ENCODE measurements around the gene CTRL. TPM values are rescaled to one million over a fixed set of nuclear protein-coding genes. Genes with fewer than 3 reads are reported as not detected.
"Not testable (repeated sequence)": the region's sequence is repeated elsewhere in the genome, so short reads cannot be mapped to it uniquely, and the experiment has no call there.

CTRL gene
- total RNA-seq, 1 donor from 2014 or later = 1.4 TPM

DNA sequence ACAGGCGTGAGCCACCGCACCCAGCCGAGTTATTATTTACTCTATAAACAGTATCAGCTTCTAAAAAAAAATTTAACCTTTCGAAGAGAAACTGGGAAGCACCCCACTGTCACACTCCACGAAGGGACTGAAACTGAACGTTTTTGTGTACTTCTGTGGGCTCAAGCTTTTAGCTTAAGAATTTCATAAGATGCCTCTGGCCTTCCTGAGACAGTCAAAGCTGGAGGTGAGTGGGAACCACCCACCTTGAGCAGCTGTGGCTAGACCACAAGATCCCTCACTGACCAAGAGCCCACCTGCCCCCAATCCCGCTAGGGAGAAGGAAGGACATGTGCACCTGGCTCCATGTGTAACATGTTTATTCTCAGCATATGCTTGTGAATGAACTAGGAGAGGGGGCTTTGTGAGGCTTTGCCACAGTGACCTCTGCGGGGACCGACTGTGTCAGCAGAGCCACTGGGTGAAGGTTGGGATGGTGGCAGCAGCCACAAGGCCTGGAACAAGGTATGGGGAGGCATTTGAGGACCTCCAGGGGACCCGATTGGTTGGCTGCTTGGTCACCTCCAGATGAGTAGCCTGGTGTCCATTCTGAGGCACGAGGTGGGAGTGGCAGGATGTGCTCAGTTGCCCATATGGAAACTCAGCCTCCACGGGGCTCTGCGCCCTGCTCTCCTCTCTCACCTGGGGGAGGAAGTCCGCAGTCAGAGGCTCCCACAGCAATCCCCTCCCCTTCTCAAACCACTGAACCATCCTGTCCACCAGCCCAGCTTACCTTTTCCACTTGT lies 43.9 kb upstream of the CTRL start:
- no peak overlapping the region for H3K4me3 Mint-ChIP-seq

DNA sequence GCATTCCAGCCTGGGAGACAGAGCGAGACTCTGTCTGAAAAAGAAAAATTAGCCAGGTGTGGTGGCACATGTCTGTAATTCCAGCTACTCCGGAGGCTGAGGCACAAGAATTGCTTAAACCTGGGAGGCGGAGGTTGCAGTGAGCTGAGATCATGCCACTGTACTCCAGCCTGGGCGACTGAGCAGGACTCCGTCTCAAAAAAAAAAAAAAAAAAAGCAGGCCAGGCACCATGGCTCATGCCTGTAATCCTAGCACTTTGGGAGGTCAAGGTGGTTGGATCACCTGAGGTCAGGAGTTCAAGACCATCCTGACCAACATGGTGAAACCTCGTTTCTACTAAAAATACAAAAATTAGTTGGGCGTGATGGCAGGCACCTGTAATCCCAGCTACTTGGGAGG lies 40.6 kb upstream of the CTRL start:
- not testable (repeated sequence) for H3K4me3 Mint-ChIP-seq; H3K9me3 Mint-ChIP-seq; H3K27ac Mint-ChIP-seq; DNase-seq (ENCODE audit: extremely low spot score, unreplicated experiment); H3K4me1 Mint-ChIP-seq (ENCODE audit: unreplicated experiment); H3K36me3 Mint-ChIP-seq
- peaks cover 16% of the 10 kb centered on the region for H3K27me3 Mint-ChIP-seq

More for the DNA sequence above, 43.9 kb upstream of the CTRL start:
- no peak overlapping the region for H3K27ac Mint-ChIP-seq
- no peak for DNase-seq (ENCODE audit: extremely low spot score, unreplicated experiment)
- TF ChIP-seq, protein P1, sequence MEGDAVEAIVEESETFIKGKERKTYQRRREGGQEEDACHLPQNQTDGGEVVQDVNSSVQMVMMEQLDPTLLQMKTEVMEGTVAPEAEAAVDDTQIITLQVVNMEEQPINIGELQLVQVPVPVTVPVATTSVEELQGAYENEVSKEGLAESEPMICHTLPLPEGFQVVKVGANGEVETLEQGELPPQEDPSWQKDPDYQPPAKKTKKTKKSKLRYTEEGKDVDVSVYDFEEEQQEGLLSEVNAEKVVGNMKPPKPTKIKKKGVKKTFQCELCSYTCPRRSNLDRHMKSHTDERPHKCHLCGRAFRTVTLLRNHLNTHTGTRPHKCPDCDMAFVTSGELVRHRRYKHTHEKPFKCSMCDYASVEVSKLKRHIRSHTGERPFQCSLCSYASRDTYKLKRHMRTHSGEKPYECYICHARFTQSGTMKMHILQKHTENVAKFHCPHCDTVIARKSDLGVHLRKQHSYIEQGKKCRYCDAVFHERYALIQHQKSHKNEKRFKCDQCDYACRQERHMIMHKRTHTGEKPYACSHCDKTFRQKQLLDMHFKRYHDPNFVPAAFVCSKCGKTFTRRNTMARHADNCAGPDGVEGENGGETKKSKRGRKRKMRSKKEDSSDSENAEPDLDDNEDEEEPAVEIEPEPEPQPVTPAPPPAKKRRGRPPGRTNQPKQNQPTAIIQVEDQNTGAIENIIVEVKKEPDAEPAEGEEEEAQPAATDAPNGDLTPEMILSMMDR (conservative IDR thresholded peaks at IDR 0.05) = no peak
- H3K27me3 Mint-ChIP-seq = peaks cover 13% of the 10 kb centered on the region
- no peaks in the 10 kb centered on the region for H3K9me3 Mint-ChIP-seq
- H3K4me1 Mint-ChIP-seq (ENCODE audit: unreplicated experiment) = no peaks in the 10 kb centered on the region
- no peaks in the 10 kb centered on the region for H3K36me3 Mint-ChIP-seq

DNA sequence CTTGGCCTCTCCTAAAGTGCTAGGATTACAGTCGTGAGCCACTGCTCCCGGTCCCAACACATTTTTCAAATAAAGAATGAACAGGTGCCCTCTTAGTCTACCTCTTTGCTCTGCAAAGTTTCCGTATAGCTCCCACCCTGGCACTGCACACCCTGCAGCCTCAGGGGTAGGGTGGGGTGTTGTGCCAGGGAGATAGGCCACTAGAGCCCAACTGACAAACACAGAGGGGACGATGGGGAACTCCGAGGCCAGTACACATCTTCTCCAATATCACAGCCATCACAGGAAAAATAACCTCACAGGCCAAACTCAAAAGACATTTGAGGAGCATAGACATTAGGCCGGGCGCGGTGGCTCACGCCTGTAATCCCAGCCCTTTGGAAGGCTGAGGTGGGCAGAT lies 39.4 kb upstream of the CTRL start:
- Mint-ChIP-seq H3K4me1 (ENCODE audit: unreplicated experiment) (peaks cover 11% of the 10 kb centered on the region), H3K9me3 (no peaks in the 10 kb centered on the region), H3K36me3 (no peaks in the 10 kb centered on the region), H3K27me3 (peaks cover 16% of the 10 kb centered on the region), H3K4me3 (peak overlapping the region; percentile 65), H3K27ac (peak overlapping the region; percentile 55)
- DNase-seq (ENCODE audit: extremely low spot score, unreplicated experiment) = no peak
- TF ChIP-seq, protein P1 (conservative IDR thresholded peaks at IDR 0.05) = no peak

DNA sequence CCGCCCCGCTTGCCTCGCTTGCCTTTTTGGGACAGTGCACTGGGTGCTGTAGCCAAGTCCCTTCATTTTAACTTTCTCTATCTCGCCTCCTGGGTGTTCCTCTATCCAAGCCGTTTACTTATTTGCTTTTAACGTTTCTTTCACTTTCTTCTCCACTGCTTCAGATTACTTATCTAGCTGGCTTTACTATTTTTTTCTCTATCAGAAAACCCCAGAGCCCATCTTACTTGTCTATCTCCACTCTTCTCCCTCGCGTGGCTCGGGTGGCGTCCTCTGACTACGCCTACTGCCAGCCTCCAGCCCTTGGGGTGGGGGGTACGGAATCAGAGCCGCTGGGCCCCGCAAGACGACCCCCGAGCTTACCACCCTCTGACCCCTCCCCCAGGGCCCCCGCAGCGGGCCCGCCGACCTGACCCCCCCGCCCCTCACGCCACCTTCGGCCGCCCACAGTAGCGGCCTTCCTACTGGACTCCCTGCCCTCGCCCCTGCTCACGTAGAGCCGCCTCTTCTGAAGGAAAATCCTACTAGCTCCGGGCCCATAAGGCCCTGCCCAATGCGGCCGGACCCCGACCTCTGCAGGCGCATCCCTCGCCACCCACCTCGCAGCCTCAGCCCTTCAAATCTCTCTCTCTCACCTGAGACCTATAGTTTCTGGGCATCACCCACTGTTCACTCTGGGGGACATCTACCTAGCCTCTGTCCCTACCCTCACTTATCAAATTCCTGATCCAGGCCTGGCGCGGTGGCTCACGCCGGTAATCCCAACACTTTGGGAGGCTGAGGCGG lies 37.8 kb upstream of the CTRL start:
- peaks cover 10% of the 10 kb centered on the region for H3K27me3 Mint-ChIP-seq
- peaks cover 5% of the 10 kb centered on the region for H3K36me3 Mint-ChIP-seq
- TF ChIP-seq, protein P1 (conservative IDR thresholded peaks at IDR 0.05) = no peak
- DNase-seq (ENCODE audit: extremely low spot score, unreplicated experiment) = no peak
- peaks cover 25% of the 10 kb centered on the region for H3K4me1 Mint-ChIP-seq (ENCODE audit: unreplicated experiment)
- H3K9me3 Mint-ChIP-seq = no peaks in the 10 kb centered on the region
- peak overlapping the region; percentile 91 for H3K27ac Mint-ChIP-seq
- peak overlapping the region; percentile 89 for H3K4me3 Mint-ChIP-seq

DNA sequence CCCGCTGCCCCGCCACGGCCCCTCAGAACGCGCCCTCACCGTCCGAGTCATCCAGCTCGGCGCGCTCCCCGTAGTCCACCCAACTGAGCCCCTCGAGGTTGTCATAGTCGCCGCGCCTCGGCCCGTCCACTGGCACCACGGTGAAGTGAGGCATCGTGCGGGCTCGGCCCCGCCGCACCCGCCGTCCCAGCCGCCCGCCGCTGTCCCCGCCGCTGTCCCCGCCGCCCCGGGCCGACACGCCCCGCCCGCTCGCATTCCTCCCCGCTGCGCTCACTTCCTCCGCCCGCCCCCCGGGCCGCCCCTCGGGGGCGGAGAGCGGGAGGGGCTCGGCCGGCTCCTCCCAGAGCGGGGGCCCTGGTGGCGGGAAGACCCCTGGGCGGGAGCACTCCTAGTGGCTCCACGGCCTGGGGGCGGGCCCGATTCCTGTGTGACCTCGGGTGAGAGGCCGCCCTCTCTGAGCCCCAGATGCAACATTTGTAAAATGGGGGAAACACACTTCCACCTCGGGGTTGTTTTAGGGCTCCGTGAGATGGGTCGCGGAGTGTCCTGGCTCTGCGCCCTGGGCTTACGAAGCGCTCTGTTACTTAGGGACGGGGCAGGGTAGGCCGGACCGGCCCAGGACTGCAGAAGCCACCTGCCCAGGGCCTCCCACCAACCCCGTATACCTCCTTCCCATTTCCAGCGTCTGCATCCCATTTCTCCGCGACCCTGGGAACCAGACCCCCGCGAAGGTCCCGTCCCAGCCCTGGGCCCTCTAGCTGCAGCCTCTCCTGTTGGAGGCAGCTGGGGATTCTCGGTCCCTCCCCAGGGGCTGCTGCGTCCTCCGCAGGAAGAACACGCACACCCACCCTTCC lies 37.0 kb upstream of the CTRL start, which contains the start of gene SLC12A4:
Gene SLC12A4 (minus strand): TSS at position 238 of the 854 bp plus-strand sequence. CDS start 84 bp downstream, at position 154.
- Mint-ChIP-seq H3K4me3 (peak within 1 kb of the TSS; percentile 89), H3K27ac (peak within 1 kb of the TSS; percentile 98), H3K27me3 (peaks cover 10% of the 10 kb centered on the region), H3K36me3 (peaks cover 5% of the 10 kb centered on the region), H3K4me1 (ENCODE audit: unreplicated experiment) (peaks cover 28% of the 10 kb centered on the region), H3K9me3 (no peaks in the 10 kb centered on the region)
- TF ChIP-seq, protein P1 (conservative IDR thresholded peaks at IDR 0.05) = peak; percentile 21
- peak; percentile 85 for DNase-seq (ENCODE audit: extremely low spot score, unreplicated experiment)
